CD4-positive, alpha-beta T cell treated with Interleukin-4 for 1 hour (primary cell): ENCODE measurements around the gene MAT2B.
A peak's percentile ranks its signal among the peaks of the same experiment; 100 is the strongest.

Source experiments
- DNase-seq, 2 donors: peaks; one replicate each; pipeline ENCODE4 v3.0.0-alpha.2; 2020 to 2022

The MAT2B gene

GRCh38 chr5:163562071-163562470, 56.7 kb downstream of the MAT2B start:
- DNase-seq: no peak

GRCh38 chr5:163563112-163563511, 57.7 kb downstream of the MAT2B start:
- DNase-seq: no peak

GRCh38 chr5:163563880-163564279, 58.5 kb downstream of the MAT2B start:
- no peak for DNase-seq

GRCh38 chr5:163564321-163564938, 59.0 kb downstream of the MAT2B start:
- DNase-seq: peak; percentile 47 to 67

GRCh38 chr5:163565492-163565891, 60.1 kb downstream of the MAT2B start:
- no peak for DNase-seq

- peak; percentile 11 to 25 for DNase-seq
Measured at GRCh38 chr5:163565931-163566608, 60.7 kb downstream of the MAT2B start.

- DNase-seq: no peak
Measured at GRCh38 chr5:163566678-163567077, 61.3 kb downstream of the MAT2B start.

- no peak for DNase-seq
Measured at GRCh38 chr5:163567811-163568210, 62.4 kb downstream of the MAT2B start.
